GM19193 (cell line): ENCODE measurements around the gene CACNB2.

Experiments used
- POLR2A ChIP-seq: IDR thresholded peaks from 4 replicates; pipeline ENCODE4 v1.6.1; 2011; ENCODE audit not compliant: insufficient read depth, insufficient read length; ENCODE audit errors: extremely low read depth

Gene CACNB2

DNA sequence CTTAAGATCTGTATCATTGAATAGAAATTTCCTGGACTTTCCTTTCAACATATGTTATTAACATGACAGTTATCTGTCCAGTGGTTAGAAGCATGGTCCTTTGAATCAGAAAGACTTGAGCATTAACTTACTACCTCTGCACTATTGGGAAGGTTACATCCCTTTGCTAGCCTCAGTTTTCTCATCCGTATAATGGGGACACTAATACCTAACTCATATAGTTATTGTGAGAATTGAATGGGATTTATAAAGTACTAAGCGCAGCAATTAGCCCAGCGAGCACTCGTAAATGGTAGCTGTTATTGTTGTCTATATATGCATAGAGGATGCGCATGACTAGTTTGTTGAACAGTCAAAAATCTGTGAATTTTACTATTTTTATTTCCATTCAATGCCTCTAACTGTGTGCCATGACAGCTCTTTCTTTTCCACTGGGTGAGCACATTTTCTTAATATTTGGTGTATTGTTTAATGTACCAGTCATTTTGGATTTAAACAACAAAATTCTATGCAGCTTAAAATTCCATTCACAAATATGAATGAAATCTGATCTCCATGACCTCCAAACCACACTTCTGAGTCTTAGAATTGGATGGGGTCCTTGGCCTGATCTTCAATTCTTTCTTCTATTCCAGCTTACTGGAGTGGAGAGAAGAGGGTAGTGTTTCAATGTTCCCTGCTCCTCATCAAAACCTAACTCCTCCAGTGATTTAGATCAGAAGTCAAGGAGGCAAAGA is 65.0 kb downstream of the CACNB2 start:
- TF ChIP-seq POLR2A: no peak

DNA sequence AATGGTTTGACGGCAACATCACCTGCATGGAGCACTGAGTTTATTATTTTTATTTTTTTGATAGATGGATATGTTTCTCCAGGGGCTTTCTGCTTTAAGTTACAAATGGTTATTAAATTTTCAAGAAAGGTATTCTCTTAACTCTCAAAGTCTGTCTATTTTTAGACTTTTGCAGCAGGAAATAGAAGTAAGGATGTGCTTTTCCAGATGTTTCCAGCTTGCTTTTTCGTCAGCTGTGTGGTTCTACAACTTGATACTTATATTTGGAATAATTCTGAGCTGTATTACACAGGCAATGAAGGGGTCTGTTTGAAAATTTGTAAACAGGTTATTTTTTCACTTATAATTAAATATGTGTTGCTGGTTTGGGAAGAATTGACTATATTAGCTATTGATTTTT is 69.0 kb downstream of the CACNB2 start:
- no peak for TF ChIP-seq POLR2A

DNA sequence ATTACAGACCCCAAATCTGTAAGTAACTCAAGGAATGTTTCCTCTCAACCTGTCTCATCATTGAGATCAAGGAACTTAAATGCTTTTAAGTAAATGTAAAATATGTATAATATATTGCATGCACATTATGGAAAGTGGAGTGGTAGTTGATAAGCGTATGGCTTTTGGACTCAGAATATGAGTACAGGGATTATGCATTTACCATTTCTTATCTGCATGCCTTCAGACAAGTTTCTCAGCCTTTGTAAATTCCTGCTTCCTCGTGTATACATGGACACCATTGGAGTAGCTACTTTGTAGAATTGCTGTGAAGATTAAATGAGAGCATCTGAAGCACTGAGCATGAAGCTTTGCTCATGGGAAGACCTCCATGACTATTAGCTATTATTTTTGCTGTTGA is 70.5 kb downstream of the CACNB2 start:
- no peak for TF ChIP-seq POLR2A

DNA sequence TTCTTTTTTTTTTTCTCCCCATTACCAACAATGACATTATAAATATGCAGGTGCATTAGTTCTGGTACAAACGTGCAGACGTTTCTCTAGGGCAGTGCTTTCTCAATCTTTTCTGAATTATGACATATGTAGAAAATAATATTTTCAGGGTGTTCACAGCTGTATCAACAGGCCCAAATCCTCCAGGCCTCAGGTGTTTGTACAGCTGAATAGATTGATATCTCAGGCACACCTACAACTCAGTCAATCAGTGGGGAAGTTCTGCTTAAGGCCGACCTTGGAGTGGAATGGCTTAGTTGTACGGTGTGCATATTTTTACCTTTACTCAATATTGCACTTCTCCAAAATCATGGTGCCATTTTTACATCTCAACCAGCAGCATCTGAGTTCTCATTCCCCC is 71.6 kb downstream of the CACNB2 start:
- no peak for TF ChIP-seq POLR2A

DNA sequence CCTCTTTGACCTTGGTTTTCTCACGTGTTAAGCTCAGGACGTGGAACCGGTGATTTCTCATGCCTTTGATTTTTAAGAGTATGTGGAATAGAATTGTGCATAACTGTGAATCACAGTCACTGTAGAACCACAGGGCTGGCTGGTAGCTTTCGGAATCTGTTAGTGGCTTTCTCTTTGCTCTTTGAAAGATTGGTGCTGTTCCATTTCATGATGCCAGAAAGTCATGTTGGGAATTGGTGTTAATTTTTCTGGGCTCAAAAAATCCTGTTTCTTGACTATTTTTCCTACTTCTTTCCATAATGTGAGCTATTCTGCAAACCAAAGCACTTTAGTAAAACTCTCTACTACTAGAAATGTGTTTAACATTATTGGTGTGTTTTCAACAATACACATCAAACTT is 73.0 kb downstream of the CACNB2 start:
- TF ChIP-seq POLR2A: no peak

DNA sequence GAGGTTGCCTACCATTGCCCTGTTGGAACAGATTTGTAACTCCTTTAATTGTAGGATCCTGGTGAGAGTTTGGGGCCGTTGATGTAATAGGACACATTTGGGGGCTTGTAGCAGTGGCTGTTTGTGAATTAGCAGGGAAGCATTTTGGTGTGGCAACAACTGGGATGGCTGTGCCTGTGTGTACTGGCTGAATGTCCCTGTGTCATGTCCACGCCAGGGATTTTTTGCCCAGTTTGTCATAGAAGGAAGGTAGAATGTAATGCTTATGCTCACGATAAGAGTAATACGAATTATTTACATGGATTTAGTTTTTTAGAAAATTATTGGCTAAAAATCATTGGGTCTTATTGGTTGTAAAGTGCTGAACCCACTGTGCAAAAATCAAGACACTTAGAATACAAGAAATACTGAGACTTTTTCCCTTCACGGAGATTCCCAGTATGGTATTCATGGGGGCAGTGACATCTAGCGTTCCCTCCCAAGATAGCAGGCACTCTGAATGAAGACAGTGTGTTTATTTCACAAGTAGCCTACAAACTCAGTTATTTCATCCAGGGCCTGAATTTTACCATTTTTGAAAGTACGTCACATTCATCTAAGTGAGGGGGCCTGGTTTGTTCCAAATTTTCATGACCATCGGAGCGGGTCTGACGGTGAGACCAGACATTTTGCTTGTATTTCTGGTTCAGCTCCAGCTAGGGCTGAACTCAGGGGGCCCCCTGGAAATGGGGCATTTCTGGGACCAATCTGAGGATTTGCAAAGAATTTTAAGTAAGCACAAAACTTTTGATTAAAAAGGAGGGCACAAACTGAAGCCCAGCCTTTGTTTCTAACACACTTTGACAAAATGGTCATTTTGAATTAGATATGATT is 74.7 kb downstream of the CACNB2 start:
- no peak for TF ChIP-seq POLR2A

DNA sequence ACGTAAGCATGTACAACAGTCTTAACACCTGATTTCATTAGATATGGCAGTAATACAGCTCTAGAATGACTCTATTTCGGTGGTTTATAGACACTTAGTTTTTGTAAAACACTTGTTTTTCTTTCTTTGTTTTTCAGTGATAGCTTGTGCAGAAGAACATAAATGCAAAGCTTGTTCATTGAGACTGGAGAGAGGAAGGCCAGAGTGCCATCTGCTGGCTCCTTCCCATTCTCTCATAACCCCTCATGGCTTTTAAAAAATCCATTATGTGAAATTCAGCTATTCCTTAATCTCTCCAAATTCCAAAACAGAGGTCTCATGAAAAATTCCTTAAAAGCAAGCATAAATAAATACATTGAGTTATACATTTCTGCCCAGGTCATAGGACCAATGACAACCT is 76.3 kb downstream of the CACNB2 start:
- TF ChIP-seq POLR2A: no peak

DNA sequence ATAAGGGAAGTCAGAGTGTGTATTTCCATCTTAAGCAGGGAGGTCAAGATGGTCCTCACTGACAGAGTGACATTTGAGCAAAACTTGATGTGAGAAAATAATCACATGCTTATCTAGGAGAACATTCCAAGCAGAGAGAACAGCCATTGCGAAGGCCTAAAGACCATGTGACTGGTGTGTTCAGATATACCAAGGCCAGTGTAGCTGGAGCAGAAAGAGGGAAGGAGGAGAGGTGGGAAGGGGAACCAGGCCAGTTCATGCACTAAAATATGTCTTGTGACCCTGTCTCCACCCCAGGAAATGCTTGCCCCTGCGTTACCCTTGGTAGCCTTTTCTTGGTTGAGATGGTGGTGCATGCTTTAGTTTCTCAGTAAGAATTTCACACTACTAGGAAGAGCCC is 77.4 kb downstream of the CACNB2 start:
- TF ChIP-seq POLR2A: no peak

DNA sequence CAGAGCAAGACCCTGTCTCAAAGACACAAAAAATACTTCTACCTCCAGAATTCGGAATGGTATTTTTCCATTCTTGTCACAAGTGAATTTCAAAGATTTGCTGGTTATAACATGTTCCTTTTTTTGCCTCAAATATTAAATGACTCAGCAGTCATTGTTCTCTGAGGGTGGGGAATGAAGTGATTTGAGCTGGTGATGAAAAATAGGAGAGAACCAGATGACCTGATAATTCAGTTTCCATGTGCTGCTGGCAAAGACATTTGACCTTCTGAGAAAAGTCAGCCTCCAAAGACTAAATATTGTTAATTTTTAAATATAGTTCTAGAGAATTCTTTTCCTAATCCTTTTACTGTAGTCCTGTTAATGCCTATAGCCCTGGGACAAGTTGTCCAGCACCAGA is 78.9 kb downstream of the CACNB2 start:
- TF ChIP-seq POLR2A: no peak

DNA sequence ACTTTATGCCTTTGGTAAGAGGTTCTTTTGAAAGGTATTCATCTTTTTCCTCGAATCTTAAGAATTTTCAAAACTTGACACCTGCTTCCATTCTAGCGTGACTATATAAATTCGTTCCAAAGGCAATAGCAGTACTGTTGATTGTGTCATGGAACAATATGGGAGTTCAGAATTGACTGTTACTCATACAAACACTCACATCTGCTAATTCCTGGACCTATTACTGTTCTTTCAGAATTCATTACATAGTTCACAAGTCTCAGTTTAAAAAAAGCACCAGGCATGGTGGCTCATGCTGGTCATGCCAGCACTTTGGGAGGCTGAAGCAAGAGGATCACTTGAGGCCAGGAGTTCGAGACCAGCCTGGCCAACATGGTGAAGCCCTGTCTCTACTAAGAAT is 80.9 kb downstream of the CACNB2 start:
- no peak for TF ChIP-seq POLR2A

DNA sequence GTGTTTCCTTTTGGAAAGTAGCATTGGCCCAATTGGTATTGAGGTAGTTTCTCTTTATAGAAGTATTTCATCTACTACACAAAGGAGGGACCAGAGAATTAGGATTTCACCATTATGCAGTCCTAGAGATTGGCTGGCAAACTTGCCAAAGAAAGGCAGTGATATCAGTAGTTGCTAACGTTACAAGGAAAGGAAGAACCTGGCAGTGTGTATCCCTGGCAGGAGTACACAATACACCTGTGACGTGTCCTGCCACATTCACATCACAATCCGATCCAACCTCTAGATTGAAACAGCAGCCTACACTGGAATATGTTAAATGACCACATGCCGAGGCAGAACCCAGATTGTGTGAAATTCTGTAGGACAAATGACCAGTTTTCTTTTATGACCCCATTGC is 81.7 kb downstream of the CACNB2 start:
- TF ChIP-seq POLR2A: no peak

DNA sequence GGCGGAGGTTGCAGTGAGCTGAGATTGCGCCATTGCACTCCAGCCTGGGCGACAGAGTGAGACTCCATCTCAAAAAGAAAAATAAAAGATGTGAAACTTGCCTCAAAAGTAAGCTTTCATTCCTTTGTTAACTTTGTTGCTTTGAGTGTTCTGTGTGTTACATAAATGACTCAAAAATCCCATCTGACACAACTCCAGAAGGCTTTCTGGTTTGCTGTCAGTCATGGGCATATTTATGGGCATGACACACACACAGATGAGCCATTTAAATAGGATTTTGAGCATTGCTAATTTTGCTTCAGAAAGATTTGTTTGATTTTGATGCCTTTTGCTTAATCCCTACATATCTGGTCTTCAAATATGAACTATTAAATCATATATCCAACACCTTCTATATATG is 82.6 kb downstream of the CACNB2 start:
- TF ChIP-seq POLR2A: no peak

DNA sequence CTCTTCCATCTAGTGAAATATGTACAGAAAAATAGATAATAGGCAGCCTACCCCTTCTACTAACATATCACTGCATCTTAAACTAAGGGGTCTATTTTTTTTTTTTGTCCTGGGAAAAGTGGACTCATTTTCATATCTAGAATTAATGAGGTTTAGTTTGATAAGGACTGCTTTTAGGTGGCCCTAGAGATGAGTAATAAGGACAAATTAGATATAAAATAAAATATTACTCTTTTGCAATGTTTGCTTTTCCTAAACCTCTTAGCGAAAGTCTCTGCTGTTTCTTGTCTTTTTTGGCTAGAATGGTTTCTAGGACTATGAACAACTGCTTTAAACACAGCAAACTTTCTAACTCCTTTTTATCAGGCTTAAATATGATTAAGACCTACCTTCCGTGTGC is 83.7 kb downstream of the CACNB2 start:
- no peak for TF ChIP-seq POLR2A

DNA sequence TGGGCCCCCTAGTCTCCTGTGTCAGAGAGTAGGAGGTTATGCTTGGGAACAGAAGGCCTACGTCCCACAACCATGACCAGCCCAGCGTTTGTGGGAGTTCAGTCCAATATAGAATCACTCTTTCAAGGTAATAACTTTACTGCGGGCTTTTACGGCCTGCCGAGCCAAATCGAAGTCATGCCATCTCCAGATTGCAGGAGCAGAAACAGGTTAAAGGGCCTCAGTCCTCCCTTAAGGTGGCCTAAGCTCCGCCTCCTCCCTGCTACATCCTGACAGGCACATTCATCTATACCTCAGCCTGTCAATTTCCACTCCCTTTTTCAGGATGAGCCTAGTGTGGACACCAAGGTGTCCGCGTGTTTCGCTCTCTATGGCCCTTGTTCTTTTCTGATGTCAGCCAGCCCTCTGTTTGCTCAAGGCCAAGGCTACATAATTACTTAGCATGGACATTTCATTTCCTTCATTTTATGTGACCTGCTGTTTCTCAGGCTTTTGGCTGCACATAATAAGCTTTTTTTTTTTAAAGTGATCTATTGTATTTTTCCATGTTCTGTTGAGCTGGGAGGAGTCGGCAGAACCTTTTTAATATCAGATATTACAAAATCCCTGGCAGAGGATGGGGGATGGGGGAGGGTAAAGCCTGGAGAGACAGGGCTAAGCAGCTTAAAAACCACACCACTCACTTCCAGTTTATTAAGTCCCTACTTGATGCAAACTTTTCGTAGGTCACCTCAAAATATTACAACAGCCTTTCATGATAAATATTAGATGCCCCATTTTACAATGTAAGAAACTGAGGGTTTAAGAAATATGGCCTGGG is 84.6 kb downstream of the CACNB2 start:
- no peak for TF ChIP-seq POLR2A

DNA sequence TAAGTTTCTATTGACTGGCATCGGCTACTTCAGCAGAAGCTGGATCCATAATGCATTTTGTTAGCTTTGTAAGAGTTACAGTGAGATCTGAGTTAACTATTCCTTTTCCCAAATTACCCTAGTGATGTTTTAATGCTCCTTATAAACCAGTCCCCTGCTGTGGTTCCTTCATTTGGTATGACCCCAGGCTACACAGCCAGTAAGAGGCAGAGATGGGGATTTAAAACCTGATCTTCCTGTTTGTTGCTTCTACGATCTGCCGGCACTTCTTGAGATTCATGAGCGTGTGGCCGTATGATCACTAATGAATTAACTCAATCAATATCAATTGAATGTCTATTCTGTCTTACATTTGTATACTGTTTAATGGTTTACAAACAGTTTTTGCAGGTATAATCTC is 86.1 kb downstream of the CACNB2 start:
- TF ChIP-seq POLR2A: no peak
